HepG2 (cell line): Measurements from ENCODE around the gene CFAP300. TPM values are rescaled to one million over a fixed set of nuclear protein-coding genes. Genes with fewer than 3 reads are reported as not detected.

Experiments used
- ARNTL ChIP-seq: sonication (generic); formaldehyde crosslinking; IDR thresholded peaks from 2 replicates; pipeline ENCODE4 v1.4.0; 2020; ENCODE audit warnings: mild to moderate bottlenecking, missing genetic modification reagents
- ATF6 ChIP-seq: sonication (generic); formaldehyde crosslinking; conservative IDR thresholded peaks from 2 replicates; pipeline ENCODE4 v1.4.0; 2020; ENCODE audit warnings: missing genetic modification reagents
- FOXP1 ChIP-seq, 2 experiments: fragments of 450-650 bp in 1 of 2; IDR thresholded peaks; 2 replicates each; pipeline ENCODE4 v1.6.1; 2017 to 2018; ENCODE audit warnings: antibody characterized with exemption in 1 of 2
- GTF2F1 ChIP-seq: fragments of 150-350 bp; IDR thresholded peaks from 2 replicates; pipeline ENCODE4 v1.6.1; 2014; ENCODE audit warnings: low read length
- HNRNPK ChIP-seq: fragments of 200-400 bp; formaldehyde crosslinking; IDR thresholded peaks from 2 replicates; pipeline ENCODE4 v1.6.1; 2018; ENCODE audit warnings: low read length, low read depth, moderate library complexity, mild to moderate bottlenecking; ENCODE audit not compliant: poor library complexity, severe bottlenecking
- HOXA3 ChIP-seq: sonication (generic); formaldehyde crosslinking; IDR thresholded peaks from 2 replicates; pipeline ENCODE4 v1.5.0; 2020; ENCODE audit warnings: missing genetic modification reagents
- KDM5A ChIP-seq: fragments of 200-600 bp; sonication (generic); IDR thresholded peaks from 2 replicates; pipeline ENCODE4 v1.7.0; 2018; ENCODE audit warnings: antibody characterized with exemption, mild to moderate bottlenecking, low read length, borderline replicate concordance
- KMT2B ChIP-seq: IDR thresholded peaks from 2 replicates; pipeline ENCODE4 v1.6.1; 2016; ENCODE audit warnings: missing genetic modification reagents, missing compliant biosample characterization
- MTA1 ChIP-seq: sonication (generic); formaldehyde crosslinking; IDR thresholded peaks from 2 replicates; pipeline ENCODE4 v1.4.0; 2020; ENCODE audit warnings: missing genetic modification reagents, mild to moderate bottlenecking, borderline replicate concordance
- MTERF4 ChIP-seq: sonication (generic); formaldehyde crosslinking; IDR thresholded peaks from 2 replicates; pipeline ENCODE4 v1.8.0; 2023; ENCODE audit warnings: mild to moderate bottlenecking, missing genetic modification reagents
- MXD4 ChIP-seq: IDR thresholded peaks from 2 replicates; pipeline ENCODE4 v1.6.1; 2016; ENCODE audit warnings: mild to moderate bottlenecking, missing biosample characterization, missing genetic modification reagents
- RBFOX2 ChIP-seq: fragments of 200-400 bp; formaldehyde crosslinking; IDR thresholded peaks from 2 replicates; pipeline ENCODE4 v1.6.1; 2017; ENCODE audit warnings: low read depth, mild to moderate bottlenecking, low read length
- SNRNP70 ChIP-seq: fragments of 200-400 bp; formaldehyde crosslinking; IDR thresholded peaks from 2 replicates; pipeline ENCODE4 v1.6.1; 2017; ENCODE audit warnings: mild to moderate bottlenecking, low read depth, low read length, moderate library complexity
- XRCC5 ChIP-seq: fragments of 200-400 bp; formaldehyde crosslinking; optimal IDR thresholded peaks from 2 replicates; pipeline ENCODE3; 2017; ENCODE audit warnings: mild to moderate bottlenecking, low read length
- ZIK1 ChIP-seq: sonication (generic); formaldehyde crosslinking; IDR thresholded peaks from 2 replicates; pipeline ENCODE4 v1.5.0; 2020; ENCODE audit warnings: mild to moderate bottlenecking, low read depth, missing genetic modification reagents, borderline replicate concordance
- ZNF460 ChIP-seq: sonication (generic); formaldehyde crosslinking; IDR thresholded peaks from 2 replicates; pipeline ENCODE4 v1.5.1; 2020; ENCODE audit warnings: missing genetic modification reagents, mild to moderate bottlenecking, borderline replicate concordance
- ZNF468 ChIP-seq: sonication (generic); formaldehyde crosslinking; IDR thresholded peaks from 2 replicates; pipeline ENCODE4 v1.8.0; 2022; ENCODE audit warnings: mild to moderate bottlenecking, moderate library complexity, missing genetic modification reagents
- ZNF501 ChIP-seq: sonication (generic); formaldehyde crosslinking; IDR thresholded peaks from 2 replicates; pipeline ENCODE4 v1.5.1; 2020; ENCODE audit warnings: mild to moderate bottlenecking, moderate library complexity, missing genetic modification reagents
- ZNF598 ChIP-seq: sonication (generic); formaldehyde crosslinking; IDR thresholded peaks from 2 replicates; pipeline ENCODE4 v1.5.1; 2020; ENCODE audit warnings: mild to moderate bottlenecking, missing genetic modification reagents, borderline replicate concordance
- polyA plus RNA-seq, 8 experiments: library from polyadenylated mRNA; depleted of rRNA in 3 of 8; stranded (reverse) in 7 of 8; unstranded in 1 of 8; fragments of >200 nt; fragmentation: Illumina TruSeq in 4 of 8; extraction: Trizol in 4 of 8; gene quantifications; 2 replicates each; pipeline versions ENCODE4 v1.2.1 to v1.2.3, GENCODE V29; 2011 to 2016; ENCODE audit warnings: low read depth in 4 of 8, missing spikeins in 1 of 8, mixed read lengths in 1 of 8; ENCODE audit not compliant: insufficient read depth in 1 of 8
- total RNA-seq, 5 experiments: library from RNA; depleted of rRNA; stranded (reverse); fragments of >200 nt; fragmentation: Illumina TruSeq; extraction: Trizol; gene quantifications; 2 replicates each; pipeline ENCODE4 v1.2.3, GENCODE V29; 2016; ENCODE audit warnings: low read depth in 1 of 5
- TF ChIP-seq, protein P1 (sequence below): sonication (generic); formaldehyde crosslinking; IDR thresholded peaks from 2 replicates; pipeline ENCODE4 v1.4.0; 2020; ENCODE audit warnings: missing genetic modification reagents, mild to moderate bottlenecking, borderline replicate concordance
- TF ChIP-seq, protein P2 (sequence below): sonication (generic); formaldehyde crosslinking; IDR thresholded peaks from 2 replicates; pipeline ENCODE4 v1.8.1; 2023; ENCODE audit warnings: mild to moderate bottlenecking, moderate library complexity, missing genetic modification reagents
- TF ChIP-seq, protein P3 (sequence below): sonication (generic); formaldehyde crosslinking; conservative IDR thresholded peaks from 2 replicates; pipeline ENCODE4 v1.4.0; 2020; ENCODE audit warnings: missing genetic modification reagents

CFAP300 gene
- total and polyA plus RNA-seq, 2 of the 13 experiments (the other 11 are each of a cell fraction or from before 2014, with no cell fraction given), result not detected

GRCh38 chr11:102109896-102110760 is 62.9 kb downstream of the CFAP300 start, which contains the start of gene YAP1 (continued):
- no peak; the same call in 1 of the 2 replicates for TF ChIP-seq ZNF460 (CRISPR knock-in tag)
- no peak for TF ChIP-seq FOXP1 (IDR thresholded peaks at IDR 0.05)
- TF ChIP-seq FOXP1 (CRISPR knock-in tag; IDR thresholded peaks at IDR 0.05), result no peak
- peak; percentile 89; the same call in 1 of the 2 replicates for TF ChIP-seq MXD4 (CRISPR knock-in tag)
- TF ChIP-seq, protein P1, sequence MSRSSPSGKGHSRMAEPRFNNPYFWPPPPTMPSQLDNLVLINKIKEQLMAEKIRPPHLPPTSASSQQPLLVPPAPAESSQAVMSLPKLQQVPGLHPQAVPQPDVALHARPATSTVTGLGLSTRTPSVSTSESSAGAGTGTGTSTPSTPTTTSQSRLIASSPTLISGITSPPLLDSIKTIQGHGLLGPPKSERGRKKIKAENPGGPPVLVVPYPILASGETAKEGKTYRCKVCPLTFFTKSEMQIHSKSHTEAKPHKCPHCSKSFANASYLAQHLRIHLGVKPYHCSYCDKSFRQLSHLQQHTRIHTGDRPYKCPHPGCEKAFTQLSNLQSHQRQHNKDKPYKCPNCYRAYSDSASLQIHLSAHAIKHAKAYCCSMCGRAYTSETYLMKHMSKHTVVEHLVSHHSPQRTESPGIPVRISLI (CRISPR knock-in tag), result peak; percentile 40; the same call in 1 of the 2 replicates
- TF ChIP-seq GTF2F1, result no peak
- TF ChIP-seq ARNTL, result peak; percentile 90
- TF ChIP-seq ZNF501 (CRISPR knock-in tag), result peak; percentile 99
- TF ChIP-seq HNRNPK, result peak; percentile 64
- TF ChIP-seq ZIK1 (CRISPR knock-in tag), result peak; percentile 41; the same call in 1 of the 2 replicates
- peak; percentile 83 for TF ChIP-seq KMT2B (CRISPR knock-in tag)
- TF ChIP-seq ZNF468 (CRISPR knock-in tag), result no peak
- TF ChIP-seq MTA1 (CRISPR knock-in tag), result peak; percentile 80; the same call in 1 of the 2 replicates
- TF ChIP-seq XRCC5, result peak; percentile 92
- TF ChIP-seq, protein P2, sequence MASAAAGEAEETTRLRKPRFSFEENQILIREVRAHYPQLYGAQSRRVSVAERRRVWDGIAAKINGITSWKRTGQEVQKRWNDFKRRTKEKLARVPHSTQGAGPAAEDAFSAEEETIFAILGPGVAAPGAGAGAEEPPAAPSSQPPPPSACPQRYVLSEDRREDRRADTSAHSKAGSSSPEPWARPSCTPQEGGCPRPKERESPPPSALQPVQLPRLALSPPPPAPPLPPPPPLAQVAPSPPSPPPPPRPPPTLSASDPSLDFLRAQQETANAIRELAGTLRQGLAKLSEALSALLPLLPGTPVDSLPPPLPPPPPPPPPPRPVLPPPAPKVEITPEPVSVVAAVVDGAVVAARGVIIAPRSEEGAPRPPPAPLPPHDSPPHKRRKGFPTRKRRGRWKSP (CRISPR knock-in tag), result peak; percentile 45; the same call in 1 of the 2 replicates
- peak; percentile 94 for TF ChIP-seq RBFOX2
- no peak; the same call in 1 of the 2 replicates for TF ChIP-seq KDM5A
- TF ChIP-seq ATF6 (CRISPR knock-in tag), result peak; percentile 60; the same call in 1 of the 2 replicates
- TF ChIP-seq ZNF598 (CRISPR knock-in tag), result peak; percentile 78; the same call in 1 of the 2 replicates
- TF ChIP-seq, protein P3, sequence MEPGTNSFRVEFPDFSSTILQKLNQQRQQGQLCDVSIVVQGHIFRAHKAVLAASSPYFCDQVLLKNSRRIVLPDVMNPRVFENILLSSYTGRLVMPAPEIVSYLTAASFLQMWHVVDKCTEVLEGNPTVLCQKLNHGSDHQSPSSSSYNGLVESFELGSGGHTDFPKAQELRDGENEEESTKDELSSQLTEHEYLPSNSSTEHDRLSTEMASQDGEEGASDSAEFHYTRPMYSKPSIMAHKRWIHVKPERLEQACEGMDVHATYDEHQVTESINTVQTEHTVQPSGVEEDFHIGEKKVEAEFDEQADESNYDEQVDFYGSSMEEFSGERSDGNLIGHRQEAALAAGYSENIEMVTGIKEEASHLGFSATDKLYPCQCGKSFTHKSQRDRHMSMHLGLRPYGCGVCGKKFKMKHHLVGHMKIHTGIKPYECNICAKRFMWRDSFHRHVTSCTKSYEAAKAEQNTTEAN (CRISPR knock-in tag), result peak; percentile 77
- TF ChIP-seq SNRNP70, result no peak
- peak; percentile 83 for TF ChIP-seq HOXA3 (CRISPR knock-in tag)
- peak; percentile 52; the same call in 1 of the 2 replicates for TF ChIP-seq MTERF4 (CRISPR knock-in tag)
